Measurements from ENCODE around the gene RERE.

RERE gene

GRCh38 chr1:8817412-8818324 lies at the start of gene RERE:
Gene RERE (minus strand): TSS chr1:8817640.
- peaks cover 48% of the 10 kb centered on the region for H3K4me1 ChIP-seq (ENCODE audit: control insufficient read depth, low read length)
- H3K36me3 ChIP-seq (ENCODE audit: control insufficient read depth, low read length): peaks cover 6% of the 10 kb centered on the region
- peaks cover 48% of the 10 kb centered on the region for H3K79me2 ChIP-seq (ENCODE audit: control insufficient read depth, low read length)
- H3K9me3 ChIP-seq (ENCODE audit: control insufficient read depth, insufficient read depth, low read length): no peaks in the 10 kb centered on the region
- peaks cover 11% of the 10 kb centered on the region; the same call in 1 of the 2 replicates for H4K20me1 ChIP-seq (ENCODE audit: control insufficient read depth, insufficient read depth, low read depth, low read length)
- peaks cover 5% of the 10 kb centered on the region for H3F3A ChIP-seq (ENCODE audit: control insufficient read depth, insufficient read depth)
- peak within 1 kb of the TSS; percentile 78 for H3K27ac ChIP-seq (ENCODE audit: low read depth, low read length)
- H3K4me3 ChIP-seq (ENCODE audit: low read length): peak within 1 kb of the TSS; percentile 94
- H3K4me2 ChIP-seq (ENCODE audit: low read length): peak within 1 kb of the TSS; percentile 88
- no peak for TF ChIP-seq EZH2phosphoT487 (IDR thresholded peaks at IDR 0.05; ENCODE audit: borderline replicate concordance, low read length)
- TF ChIP-seq CTCF (IDR thresholded peaks at IDR 0.05; ENCODE audit: low read depth, low read length, poor library complexity, severe bottlenecking): no peak
- no peaks in the 10 kb centered on the region for H3K27me3 ChIP-seq (ENCODE audit: control insufficient read depth, low read length)
- no peaks in the 10 kb centered on the region for H3K9me2 ChIP-seq (replicated peaks; ENCODE audit: control insufficient read depth, low read length)

GRCh38 chr1:8866792-8867415 lies 49.5 kb upstream of the RERE start:
- peaks cover 95% of the 10 kb centered on the region for H3K36me3 ChIP-seq (ENCODE audit: control insufficient read depth, low read length)
- peaks cover 78% of the 10 kb centered on the region for H3F3A ChIP-seq (ENCODE audit: control insufficient read depth, insufficient read depth)
- H3K4me2 ChIP-seq (ENCODE audit: low read length): no peak overlapping the region
- TF ChIP-seq EZH2phosphoT487 (IDR thresholded peaks at IDR 0.05; ENCODE audit: borderline replicate concordance, low read length): no peak
- TF ChIP-seq CTCF (IDR thresholded peaks at IDR 0.05; ENCODE audit: low read depth, low read length, poor library complexity, severe bottlenecking): no peak
- H3K9me2 ChIP-seq (replicated peaks; ENCODE audit: control insufficient read depth, low read length): no peaks in the 10 kb centered on the region
- H3K4me1 ChIP-seq (ENCODE audit: control insufficient read depth, low read length): no peaks in the 10 kb centered on the region
- peaks cover 53% of the 10 kb centered on the region for H4K20me1 ChIP-seq (ENCODE audit: control insufficient read depth, insufficient read depth, low read depth, low read length)
- H3K27ac ChIP-seq (ENCODE audit: low read depth, low read length): no peak overlapping the region
- H3K79me2 ChIP-seq (ENCODE audit: control insufficient read depth, low read length): peaks cover 35% of the 10 kb centered on the region
- H3K4me3 ChIP-seq (ENCODE audit: low read length): no peak overlapping the region
- no peaks in the 10 kb centered on the region for H3K27me3 ChIP-seq (ENCODE audit: control insufficient read depth, low read length)
- H3K9me3 ChIP-seq (ENCODE audit: control insufficient read depth, insufficient read depth, low read length): no peaks in the 10 kb centered on the region

GRCh38 chr1:8866173-8866791 lies 48.8 kb upstream of the RERE start:
- H3K79me2 ChIP-seq (ENCODE audit: control insufficient read depth, low read length): peaks cover 29% of the 10 kb centered on the region
- H3K4me2 ChIP-seq (ENCODE audit: low read length): no peak overlapping the region
- no peaks in the 10 kb centered on the region for H3K9me3 ChIP-seq (ENCODE audit: control insufficient read depth, insufficient read depth, low read length)
- no peaks in the 10 kb centered on the region for H3K27me3 ChIP-seq (ENCODE audit: control insufficient read depth, low read length)
- no peaks in the 10 kb centered on the region for H3K4me1 ChIP-seq (ENCODE audit: control insufficient read depth, low read length)
- no peak overlapping the region for H3K27ac ChIP-seq (ENCODE audit: low read depth, low read length)
- H3F3A ChIP-seq (ENCODE audit: control insufficient read depth, insufficient read depth): peaks cover 78% of the 10 kb centered on the region
- no peaks in the 10 kb centered on the region for H3K9me2 ChIP-seq (replicated peaks; ENCODE audit: control insufficient read depth, low read length)
- peaks cover 95% of the 10 kb centered on the region for H3K36me3 ChIP-seq (ENCODE audit: control insufficient read depth, low read length)
- H3K4me3 ChIP-seq (ENCODE audit: low read length): no peak overlapping the region
- peaks cover 47% of the 10 kb centered on the region for H4K20me1 ChIP-seq (ENCODE audit: control insufficient read depth, insufficient read depth, low read depth, low read length)
- TF ChIP-seq EZH2phosphoT487 (IDR thresholded peaks at IDR 0.05; ENCODE audit: borderline replicate concordance, low read length): no peak
- TF ChIP-seq CTCF (IDR thresholded peaks at IDR 0.05; ENCODE audit: low read depth, low read length, poor library complexity, severe bottlenecking): no peak
